ENCODE measurements around the gene TMEM156.
A peak's percentile ranks its signal among the peaks of the same experiment; 100 is the strongest.
"Not testable (repeated sequence)": the region's sequence is repeated elsewhere in the genome, so short reads cannot be mapped to it uniquely, and the experiment has no call there.

Gene TMEM156

DNA sequence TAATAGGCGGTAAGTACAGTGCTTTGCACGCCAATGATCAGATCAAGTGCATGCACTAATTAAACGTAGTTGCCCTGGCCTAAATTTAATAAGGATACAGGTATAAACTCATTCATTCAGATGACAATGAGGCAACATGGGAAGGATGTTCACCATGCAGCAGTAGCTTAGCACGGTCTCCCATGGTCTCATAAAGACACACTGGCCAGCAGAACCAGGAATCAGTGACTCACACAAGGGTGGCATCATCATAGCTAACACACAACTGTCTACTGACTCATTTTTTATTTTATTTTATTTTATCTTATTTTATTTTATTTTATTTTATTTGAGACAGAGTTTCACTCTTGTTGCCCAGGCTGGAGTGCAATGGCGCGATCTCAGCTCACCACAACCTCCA, 42.7 kb downstream of the TMEM156 start:
- no peak for DNase-seq (ENCODE audit: low read depth)

DNA sequence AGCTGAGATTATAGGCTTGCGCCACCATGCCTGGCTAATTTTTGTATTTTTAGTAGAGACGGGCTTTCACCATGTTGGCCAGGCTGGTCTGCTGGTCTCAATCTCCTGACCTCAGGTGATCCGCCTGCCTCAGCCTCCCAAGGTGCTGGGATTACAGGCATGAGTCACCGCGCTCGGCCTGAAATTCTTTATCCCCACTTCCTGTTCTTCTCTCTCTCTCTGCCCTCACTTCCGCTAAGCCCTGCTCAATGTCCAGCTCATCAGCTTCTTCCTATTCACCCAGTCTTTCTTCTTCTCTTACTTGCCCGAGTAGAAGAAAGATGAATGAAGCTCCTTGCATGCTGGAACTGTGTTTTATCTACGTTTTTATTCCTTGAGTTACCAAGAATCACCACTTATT, 43.9 kb downstream of the TMEM156 start:
- DNase-seq (ENCODE audit: low read depth): not testable (repeated sequence)

DNA sequence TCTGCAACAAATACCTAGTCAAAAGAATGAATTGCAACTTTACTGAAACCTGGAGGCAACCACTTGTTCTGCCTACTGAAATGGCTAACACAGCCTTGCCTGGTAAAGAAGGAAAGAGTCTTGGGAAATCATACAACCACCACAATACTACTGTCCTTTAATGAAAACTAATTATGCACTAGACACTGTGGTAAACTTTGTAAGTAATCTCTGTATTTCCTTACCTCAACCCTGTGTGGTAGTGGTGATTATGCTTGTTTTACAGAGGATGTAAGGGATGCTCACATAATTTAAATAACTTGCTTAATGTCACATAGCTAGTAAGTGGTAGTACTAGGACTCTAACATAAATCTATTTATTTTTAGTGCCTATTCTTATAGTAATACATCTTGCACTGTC, 44.7 kb downstream of the TMEM156 start:
- no peak for DNase-seq (ENCODE audit: low read depth)

DNA sequence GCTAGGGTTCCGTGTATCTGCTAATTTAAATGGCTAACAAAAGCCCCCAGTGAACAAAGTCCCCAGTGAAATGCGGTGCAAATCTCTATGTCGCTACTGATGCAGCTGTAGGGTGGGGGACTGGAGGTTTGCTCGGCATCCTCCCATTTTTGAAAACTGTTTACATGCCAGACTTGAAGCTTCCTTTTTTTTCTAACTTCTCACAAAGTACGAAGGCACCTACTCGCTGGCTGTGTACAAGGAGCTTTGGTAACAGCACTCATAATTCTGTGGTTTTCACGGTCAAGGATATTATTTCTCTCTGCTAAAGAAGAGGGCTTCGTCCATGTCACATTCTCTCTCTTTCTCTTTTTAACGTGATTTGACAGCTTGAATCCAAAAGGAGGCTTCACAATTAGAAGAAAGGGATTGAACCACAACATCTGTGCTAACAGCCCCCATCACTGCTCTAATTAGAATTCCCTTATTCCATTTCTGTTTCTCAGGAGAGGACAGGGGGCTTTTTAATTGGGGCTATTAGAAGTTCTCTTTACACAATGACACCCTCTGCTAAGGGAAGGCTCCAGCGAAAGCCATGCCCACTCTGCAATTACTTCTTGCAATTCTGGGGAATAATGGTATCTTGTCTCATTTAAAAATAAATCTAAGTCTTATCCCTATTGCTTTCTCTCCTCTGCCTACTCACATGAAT, 46.7 kb downstream of the TMEM156 start:
- DNase-seq (ENCODE audit: low read depth): no peak

DNA sequence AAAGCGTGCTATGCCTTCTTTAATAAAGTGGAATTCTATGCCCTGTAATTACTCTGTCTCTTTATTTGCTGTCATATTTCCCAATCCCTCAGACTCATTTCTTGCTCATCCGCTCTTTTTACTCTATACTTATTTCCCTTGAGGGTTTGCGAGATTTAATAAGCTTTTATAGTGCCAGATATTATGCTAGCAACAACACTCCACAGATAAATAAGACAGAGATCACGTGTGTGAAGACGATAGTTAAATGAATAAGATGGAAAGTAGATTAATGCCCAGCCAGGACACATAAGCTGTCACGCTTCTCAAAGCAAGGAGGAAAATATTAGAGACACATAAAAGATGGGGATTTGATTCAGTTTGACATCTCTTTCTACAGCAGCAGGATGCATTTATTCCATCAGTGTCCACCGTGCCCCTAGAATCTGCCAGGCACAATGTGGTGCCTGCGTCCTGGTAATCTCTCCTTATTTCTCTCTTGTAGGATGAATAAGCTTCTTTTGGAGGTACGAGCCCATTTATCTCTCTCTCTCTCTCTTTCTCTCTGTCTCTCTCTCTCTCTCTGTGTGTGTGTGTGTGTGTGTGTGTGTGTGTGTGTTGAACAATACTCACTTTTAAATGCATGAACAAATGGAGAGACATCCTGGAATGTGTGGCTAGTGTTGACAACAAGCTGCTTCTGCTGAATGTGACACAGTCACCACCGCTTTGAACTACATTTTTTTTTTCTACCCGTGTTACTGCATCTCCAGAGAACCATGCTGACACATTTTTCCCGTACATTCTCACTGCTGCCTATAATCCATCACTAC, 48.2 kb downstream of the TMEM156 start:
- no peak for DNase-seq (ENCODE audit: low read depth)

DNA sequence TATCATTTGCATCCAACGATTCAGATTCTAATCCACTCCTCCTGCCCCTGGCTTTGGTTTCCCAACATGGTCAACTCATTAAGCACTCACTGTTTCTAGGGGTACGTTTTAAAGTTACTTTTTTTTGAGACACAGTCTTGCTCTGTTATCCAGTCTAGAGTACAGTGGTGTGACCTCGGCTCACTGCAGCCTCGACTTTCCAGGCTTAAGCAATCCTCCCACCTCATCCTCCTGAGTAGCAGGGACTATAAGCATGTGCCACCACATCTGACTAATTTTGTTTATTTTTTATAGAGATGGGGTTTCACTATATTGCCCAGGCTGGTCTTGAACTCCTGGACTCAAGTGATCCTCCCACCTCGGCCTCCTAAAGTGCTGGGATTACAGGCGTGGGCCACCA, 48.9 kb downstream of the TMEM156 start:
- DNase-seq (ENCODE audit: low read depth): no peak

DNA sequence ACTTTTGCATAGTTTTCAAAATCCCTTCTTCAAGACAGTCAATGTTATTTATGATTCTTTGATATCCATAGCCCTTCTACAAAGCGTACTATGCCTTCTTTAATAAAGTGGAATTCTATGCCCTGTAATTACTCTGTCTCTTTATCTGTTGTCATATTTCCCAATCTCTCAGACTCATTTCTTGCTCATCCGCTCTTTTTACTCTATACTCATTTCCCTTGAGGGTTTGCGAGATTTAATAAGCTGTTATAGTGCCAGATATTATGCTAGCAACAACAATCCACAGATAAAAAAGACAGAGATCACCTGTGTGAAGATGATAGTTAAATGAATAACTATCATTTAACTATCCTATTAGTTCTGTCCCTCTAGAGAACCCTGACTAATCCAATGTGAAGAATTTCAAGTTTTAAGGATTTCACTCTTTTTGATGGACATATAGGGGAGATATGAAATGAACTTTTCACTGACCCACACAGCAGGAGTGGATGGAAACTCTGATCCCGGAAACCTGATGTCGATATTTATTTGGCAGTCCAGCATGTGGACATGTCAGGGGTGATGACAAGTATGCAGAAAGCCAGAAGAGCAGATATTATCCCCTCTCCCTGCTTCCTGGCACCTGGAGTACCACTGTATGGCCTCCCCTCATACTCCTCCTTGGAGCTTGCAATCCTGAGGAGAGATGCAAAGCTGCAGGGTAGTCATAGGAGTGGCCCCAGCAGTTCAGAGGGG, 49.7 kb downstream of the TMEM156 start:
- no peak for DNase-seq (ENCODE audit: low read depth)

DNA sequence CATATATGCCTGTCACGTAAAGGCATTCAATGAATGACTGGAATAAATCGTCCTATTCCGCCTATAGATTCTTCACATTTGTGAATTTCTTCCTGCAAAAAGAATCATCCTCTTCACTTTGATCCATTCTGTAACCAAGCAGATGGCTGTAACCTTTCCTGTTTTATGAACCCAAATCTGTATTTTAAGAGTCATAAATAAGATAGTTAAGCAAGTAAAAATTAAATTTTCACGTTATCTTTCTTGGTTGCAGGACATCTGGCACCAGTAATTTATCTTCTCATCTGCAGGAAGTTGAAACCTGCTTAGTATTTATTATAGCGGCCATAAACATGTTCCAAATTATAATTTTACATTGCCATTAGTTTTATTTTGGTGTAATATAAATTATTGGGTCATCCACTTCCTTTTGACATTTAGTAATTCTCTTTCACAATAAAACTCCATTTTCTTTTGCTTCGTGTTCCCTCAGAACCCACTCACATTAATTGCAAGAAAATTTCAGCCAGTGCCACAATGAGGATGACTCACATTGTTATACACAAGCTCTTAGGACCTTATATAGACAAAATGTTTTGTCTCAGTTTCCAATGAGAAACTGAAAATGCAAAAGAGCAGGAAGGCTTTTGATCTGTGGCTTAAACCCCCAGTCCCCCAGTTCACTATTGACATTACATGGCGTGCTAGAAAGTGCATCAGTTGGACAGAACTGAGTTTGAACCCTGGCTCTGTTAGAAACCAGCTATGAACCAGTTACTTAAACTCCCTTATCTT, 51.1 kb downstream of the TMEM156 start:
- no peak for DNase-seq (ENCODE audit: low read depth)

DNA sequence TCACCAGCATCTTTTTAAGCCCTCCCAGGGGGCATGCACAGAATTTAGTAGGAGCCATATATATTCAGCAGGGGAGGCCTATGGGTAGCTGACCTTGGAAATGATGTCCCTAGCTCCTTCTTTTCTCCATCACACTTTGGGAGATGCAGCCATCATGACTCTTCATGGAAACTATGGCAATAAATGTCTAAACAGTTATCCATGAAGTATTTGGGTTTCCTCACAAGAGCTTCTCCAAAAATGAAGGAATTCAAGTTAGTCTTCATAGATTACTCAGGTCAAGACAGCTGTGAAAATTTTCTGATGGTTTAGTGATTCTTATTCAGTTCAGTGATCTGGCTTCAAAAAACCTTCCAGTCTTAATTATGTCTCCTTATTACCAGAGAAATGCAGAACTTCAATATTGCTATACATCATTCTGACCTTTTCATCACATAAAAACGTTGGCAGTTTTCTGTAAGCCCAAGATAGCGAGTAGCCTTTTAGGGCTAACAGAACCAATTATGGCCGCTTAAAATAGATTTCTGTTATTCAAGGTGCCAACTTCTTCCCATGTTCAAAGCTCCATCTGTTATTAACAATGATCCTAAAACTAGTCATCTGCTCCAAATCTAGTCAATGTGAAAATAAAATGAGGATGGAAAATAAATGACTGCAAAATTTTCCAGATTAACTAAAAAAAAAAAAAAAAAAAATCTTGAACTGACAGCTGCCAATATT, 52.5 kb downstream of the TMEM156 start:
- no peak for DNase-seq (ENCODE audit: low read depth)

DNA sequence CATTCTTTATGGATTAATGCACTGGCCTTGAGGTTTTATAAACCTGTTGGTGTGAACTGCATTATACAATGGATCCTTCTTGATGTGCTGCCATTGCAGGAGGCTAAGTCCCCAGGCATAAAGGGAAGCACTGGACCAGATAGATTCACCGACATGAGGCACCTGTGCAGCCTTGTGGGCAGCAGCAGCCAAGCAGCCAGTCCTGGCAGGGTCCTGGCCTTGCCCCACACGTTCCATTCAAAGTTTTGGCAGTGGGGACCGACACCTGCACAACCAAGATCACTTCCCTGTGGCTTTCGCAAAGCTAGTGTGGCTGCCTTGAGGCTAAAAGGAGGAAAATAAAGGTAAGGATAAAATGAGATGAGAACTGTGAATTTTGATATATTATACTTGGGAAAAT, 53.1 kb downstream of the TMEM156 start:
- no peak for DNase-seq (ENCODE audit: low read depth)

DNA sequence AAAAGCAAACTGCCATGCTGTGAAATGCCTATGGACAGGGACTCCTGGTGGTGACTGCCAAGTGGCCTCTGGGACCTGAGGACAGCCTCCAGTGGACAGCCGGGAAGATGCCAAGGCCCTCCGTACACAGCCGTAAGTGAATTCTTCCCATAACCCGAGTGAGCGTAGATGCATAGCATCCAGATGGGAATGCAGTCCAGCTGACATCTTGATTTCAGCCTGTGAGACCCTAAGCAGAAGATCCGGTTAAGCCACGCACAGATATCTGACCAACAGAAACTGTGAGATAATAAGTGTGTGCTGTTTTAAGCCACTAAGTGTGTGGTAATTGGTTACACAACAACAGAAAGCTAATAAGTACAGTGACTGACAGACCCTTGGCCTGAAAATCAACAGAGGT, 55.9 kb downstream of the TMEM156 start:
- DNase-seq (ENCODE audit: low read depth): no peak

DNA sequence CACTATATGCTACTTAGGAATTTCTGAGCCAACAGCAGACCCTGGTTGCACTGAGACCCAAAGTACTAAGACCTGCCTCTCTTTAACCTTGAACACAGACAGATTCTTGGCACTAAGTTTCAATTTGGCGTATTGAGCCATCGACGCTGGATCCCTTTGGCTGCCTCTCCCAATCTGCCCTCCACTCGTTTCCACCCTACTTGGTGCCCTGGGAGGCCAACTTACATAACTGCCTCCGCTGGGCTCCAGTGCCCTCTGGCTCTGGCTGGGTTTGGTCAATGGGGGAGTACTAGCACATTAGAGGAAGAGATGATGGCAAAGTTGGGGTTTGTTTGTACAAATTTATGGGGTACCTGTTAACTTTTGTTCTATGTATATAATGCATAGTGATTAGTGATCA, 63.5 kb downstream of the TMEM156 start:
- DNase-seq (ENCODE audit: low read depth): no peak

DNA sequence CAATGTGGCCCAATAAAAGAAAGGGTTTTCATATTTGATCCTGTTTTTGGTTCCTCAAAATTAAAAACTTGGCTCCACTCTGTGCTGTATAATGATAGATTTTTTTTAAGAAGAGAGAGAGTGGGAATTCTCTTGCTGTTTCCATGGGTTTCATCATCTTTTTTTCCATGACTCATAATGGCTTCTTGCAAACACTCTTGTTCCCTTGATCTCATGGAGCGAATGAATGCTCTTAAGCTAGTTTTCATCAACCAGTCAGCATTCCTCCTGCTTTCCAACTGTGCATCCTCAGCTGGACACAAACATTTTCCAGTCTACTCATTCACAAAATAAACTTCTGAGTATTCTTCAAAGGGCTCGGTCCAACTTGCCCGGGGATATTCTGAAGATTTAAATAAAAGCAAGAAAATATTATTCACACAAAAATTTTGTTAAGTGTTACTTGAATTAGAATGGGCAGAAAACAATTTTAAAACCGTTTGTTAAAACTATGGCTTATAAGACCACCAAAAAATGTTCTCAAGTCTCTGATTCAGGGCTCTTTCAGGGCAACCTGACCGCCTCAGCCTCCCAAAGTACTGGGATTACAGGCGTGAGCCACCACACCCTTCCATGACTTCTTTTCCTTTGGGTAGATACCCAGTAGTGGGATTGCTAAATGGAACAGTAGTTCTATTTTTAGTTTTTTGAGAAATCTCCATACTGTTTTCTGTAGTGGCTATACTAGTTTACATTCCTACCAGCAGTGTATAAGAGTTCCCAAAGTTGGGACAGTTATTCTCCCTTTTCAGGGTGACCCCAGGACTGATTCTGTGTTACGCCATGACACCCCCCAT, 64.7 kb downstream of the TMEM156 start:
- DNase-seq (ENCODE audit: low read depth): no peak

DNA sequence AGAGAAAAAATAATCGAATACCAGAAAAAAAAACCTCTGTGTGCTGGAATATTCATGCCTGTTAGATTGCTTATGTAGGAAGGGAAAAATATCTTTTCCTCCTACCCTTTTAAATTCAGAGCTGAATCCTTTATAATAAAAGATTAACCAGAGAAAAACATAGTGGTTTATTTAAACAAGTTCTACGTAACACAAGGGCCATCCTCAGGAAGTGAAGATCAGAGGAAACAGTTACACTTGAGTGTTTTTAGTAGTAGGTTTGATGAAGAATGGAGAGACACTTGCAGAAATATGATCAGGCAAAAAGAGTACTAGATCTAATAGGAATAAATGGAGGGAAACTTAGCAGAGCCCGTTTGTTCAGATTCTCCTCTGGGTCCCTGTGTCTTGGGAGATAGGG, 66.3 kb downstream of the TMEM156 start:
- DNase-seq (ENCODE audit: low read depth): no peak

DNA sequence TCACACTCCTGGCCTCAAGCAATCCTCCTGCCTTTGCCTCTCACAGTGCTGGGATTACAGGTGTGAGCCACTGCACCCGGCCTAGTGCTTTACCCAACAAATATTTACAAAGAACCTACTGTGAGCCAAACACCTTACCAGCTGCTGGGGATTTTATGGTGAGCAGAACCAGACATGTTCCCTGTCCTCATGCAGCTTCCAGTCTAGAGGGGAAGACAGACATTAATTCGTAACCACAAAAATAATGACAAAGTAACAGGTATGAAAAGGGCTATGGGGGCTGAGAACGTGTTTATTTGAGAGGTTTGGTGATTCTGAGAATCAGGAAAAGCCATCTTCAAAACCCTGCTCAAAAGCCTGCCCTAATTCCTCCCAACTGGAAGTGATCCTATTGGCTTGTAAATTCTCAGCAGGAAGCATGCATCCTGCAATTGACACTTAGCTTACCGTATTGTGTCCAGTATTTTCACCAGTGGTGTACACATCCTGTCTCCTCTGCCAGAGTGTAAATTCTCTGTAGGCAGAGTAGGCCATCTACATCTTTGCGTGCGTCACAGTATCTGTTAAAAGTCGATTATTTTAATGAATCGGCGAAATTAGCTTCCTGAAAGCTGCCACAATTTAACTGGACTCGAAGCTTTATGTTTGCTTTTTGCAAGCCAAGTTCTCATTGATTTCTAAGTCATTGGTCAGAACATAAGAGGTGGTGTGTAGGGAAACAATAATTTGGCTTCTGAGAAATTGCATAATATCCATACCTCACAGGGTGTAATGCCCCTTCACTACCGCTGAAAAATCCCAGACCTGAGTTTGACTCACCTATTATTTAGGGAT, 67.0 kb downstream of the TMEM156 start:
- no peak for DNase-seq (ENCODE audit: low read depth)

DNA sequence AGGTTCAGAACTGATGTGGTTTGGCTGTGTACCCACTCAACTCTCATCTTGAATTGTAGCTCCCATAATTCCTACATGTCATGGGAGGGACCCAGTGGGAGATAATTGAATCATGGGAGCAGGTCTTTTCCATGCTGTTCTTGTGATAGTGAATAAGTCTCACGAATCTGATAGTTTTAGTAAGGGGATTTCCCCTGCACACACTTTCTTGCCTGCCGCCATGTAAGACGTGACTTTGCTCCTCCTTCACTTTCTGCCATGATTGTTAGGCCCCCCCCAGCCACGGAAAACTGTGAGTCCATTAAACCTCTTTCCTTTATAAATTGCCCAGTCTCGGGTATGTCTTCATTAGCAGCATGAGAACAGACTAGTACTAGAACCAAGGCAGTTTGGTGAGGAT, 73.0 kb downstream of the TMEM156 start:
- not testable (repeated sequence) for DNase-seq (ENCODE audit: low read depth)

DNA sequence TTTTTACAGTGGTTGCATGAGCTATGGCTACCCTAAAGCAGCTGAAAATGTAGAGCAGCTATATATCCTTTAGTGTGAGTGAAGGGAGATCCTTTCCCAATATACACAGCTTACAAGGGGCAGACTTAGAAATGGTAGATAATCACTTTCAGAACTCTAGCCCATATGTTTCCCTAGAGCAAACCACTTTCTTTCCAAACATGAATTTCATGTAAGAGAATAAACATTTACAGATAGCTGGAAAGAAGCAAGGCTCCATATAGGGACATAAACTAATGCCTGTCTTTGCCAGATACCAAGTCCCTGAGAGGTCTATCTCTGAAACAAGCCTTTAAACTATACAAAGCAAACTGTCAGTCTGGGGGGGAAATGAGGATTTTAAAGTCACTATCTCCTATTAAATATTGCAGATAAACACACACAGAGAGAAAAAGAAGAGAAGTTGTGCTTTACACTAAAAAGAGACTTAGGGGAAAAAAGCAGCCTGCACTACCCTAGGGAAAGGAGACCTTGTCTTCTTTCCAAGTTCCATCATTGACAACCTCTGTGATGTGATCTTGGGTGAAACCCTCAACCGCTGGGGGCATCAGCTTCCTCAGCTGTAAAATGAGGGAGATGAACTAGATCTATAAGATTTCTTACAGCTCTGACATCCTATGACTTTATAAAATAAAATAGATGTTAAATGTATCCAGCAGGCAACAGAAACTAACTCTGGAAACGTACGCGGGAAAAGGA, 73.6 kb downstream of the TMEM156 start:
- DNase-seq (ENCODE audit: low read depth): peak; percentile 87

DNA sequence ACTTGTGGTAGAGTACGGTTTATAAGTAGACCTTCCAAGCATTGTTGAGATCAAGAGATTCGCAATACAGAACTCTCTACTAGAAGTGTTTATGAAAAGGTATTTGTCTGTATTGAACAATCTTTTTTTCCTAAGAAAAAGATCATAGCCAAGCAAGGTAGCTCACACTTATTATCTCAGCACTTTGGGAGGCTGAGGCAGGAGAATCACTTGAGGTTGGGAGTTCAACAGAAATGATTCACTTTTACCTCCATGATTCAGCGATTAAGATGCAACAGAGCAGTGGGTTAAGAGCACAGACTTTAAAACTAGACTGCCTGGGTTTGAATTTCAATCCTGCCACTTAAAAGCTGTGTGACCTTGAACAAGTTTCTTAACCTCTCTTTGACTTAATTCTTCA, 74.3 kb downstream of the TMEM156 start:
- DNase-seq (ENCODE audit: low read depth): no peak

DNA sequence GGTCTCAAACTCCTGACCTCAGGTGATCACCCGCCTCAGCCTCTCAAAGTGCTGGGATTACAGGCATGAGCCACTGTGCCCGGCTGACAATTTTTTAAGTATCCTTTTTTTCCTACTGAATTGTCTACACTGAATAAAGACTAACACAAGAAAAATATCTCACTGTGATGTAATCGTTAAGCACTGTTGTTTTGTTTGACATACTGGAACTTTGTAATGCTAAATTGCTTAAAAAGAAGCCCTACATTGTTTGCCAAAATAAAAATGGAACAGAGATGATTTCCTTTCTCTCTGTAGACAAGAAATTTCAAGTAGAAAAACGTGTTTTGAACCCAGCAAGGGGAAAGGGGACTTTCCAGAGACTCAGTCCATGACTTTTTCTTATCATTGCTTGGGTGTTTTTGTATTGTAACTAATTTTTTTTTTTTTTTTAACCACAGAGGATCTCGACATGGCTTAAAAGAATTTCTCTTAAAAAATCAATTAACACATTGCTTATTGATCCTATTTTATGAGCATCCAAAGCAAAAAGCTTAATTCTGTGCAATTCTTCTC, 74.9 kb downstream of the TMEM156 start:
- no peak for DNase-seq (ENCODE audit: low read depth)

Data from CMK (cell line).